HEK293 (cell line): ENCODE results near the gene VASP.

Source experiments
- GLIS2 ChIP-seq: fragments of 450-650 bp; formaldehyde crosslinking; IDR thresholded peaks from 2 replicates; pipeline ENCODE4 v1.5.1; 2016; ENCODE audit warnings: missing biosample characterization, missing genetic modification characterization
- KLF1 ChIP-seq: fragments of 450-650 bp; formaldehyde crosslinking; IDR thresholded peaks from 2 replicates; pipeline ENCODE4 v1.5.1; 2016; ENCODE audit warnings: missing biosample characterization, missing genetic modification characterization
- KLF8 ChIP-seq: fragments of 450-650 bp; formaldehyde crosslinking; IDR thresholded peaks from 2 replicates; pipeline ENCODE4 v1.5.1; 2016; ENCODE audit warnings: missing biosample characterization, missing genetic modification characterization
- OVOL3 ChIP-seq: fragments of 450-650 bp; formaldehyde crosslinking; IDR thresholded peaks from 2 replicates; pipeline ENCODE4 v1.5.1; 2016; ENCODE audit warnings: missing biosample characterization, missing genetic modification characterization
- PRDM10 ChIP-seq: fragments of 450-650 bp; formaldehyde crosslinking; IDR thresholded peaks from 2 replicates; pipeline ENCODE4 v1.5.1; 2016; ENCODE audit warnings: missing biosample characterization, missing genetic modification characterization
- SP3 ChIP-seq: fragments of 450-650 bp; formaldehyde crosslinking; IDR thresholded peaks from 2 replicates; pipeline ENCODE4 v1.5.1; 2016; ENCODE audit warnings: missing biosample characterization, missing genetic modification characterization
- ZBTB1 ChIP-seq: fragments of 450-650 bp; formaldehyde crosslinking; IDR thresholded peaks from 2 replicates; pipeline ENCODE4 v1.5.1; 2016; ENCODE audit warnings: missing biosample characterization, missing genetic modification characterization
- ZBTB48 ChIP-seq: fragments of 450-650 bp; formaldehyde crosslinking; IDR thresholded peaks from 2 replicates; pipeline ENCODE4 v1.5.1; 2016; ENCODE audit warnings: missing biosample characterization, missing genetic modification characterization
- ZEB2 ChIP-seq: fragments of 450-650 bp; formaldehyde crosslinking; IDR thresholded peaks from 2 replicates; pipeline ENCODE4 v1.5.1; 2016; ENCODE audit warnings: missing biosample characterization, missing genetic modification characterization
- ZFP37 ChIP-seq: fragments of 450-650 bp; formaldehyde crosslinking; IDR thresholded peaks from 2 replicates; pipeline ENCODE4 v1.5.1; 2016; ENCODE audit warnings: missing biosample characterization, missing genetic modification characterization
- ZNF184 ChIP-seq: fragments of 450-650 bp; IDR thresholded peaks from 2 replicates; pipeline ENCODE4 v1.5.1; 2018; ENCODE audit warnings: missing biosample characterization, mild to moderate bottlenecking, missing genetic modification characterization
- ZNF335 ChIP-seq: fragments of 450-650 bp; formaldehyde crosslinking; conservative IDR thresholded peaks from 2 replicates; pipeline ENCODE4 v1.5.1; 2016; ENCODE audit warnings: missing biosample characterization, missing genetic modification characterization
- ZNF555 ChIP-seq: fragments of 450-650 bp; formaldehyde crosslinking; conservative IDR thresholded peaks from 2 replicates; pipeline ENCODE4 v1.5.1; 2017; ENCODE audit warnings: missing biosample characterization, mild to moderate bottlenecking, missing genetic modification characterization, inconsistent platforms
- ZNF623 ChIP-seq: fragments of 450-650 bp; formaldehyde crosslinking; IDR thresholded peaks from 2 replicates; pipeline ENCODE4 v1.5.1; 2016; ENCODE audit warnings: missing biosample characterization, missing genetic modification characterization
- ZNF629 ChIP-seq: fragments of 450-650 bp; formaldehyde crosslinking; IDR thresholded peaks from 2 replicates; pipeline ENCODE4 v1.5.1; 2017; ENCODE audit warnings: missing biosample characterization, missing genetic modification characterization
- ZNF776 ChIP-seq: fragments of 450-650 bp; formaldehyde crosslinking; IDR thresholded peaks from 2 replicates; pipeline ENCODE4 v1.5.0; 2017; ENCODE audit warnings: missing biosample characterization, missing genetic modification characterization, borderline replicate concordance
- ZNF792 ChIP-seq: fragments of 450-650 bp; formaldehyde crosslinking; IDR thresholded peaks from 2 replicates; pipeline ENCODE4 v1.5.1; 2016; ENCODE audit warnings: missing biosample characterization, missing genetic modification characterization
- ZXDB ChIP-seq: fragments of 450-650 bp; formaldehyde crosslinking; IDR thresholded peaks from 2 replicates; pipeline ENCODE4 v1.5.1; 2016; ENCODE audit warnings: missing biosample characterization, missing genetic modification characterization
- TF ChIP-seq, protein P1 (sequence below): fragments of 450-650 bp; formaldehyde crosslinking; IDR thresholded peaks from 2 replicates; pipeline ENCODE4 v1.5.1; 2016; ENCODE audit warnings: missing biosample characterization, missing genetic modification characterization, borderline replicate concordance
- TF ChIP-seq, protein P2 (sequence below): fragments of 450-650 bp; formaldehyde crosslinking; optimal IDR thresholded peaks from 2 replicates; pipeline ENCODE3; 2016; ENCODE audit warnings: missing biosample characterization, mild to moderate bottlenecking, missing genetic modification characterization
- TF ChIP-seq, protein P3 (sequence below): fragments of 450-650 bp; formaldehyde crosslinking; IDR thresholded peaks from 2 replicates; pipeline ENCODE4 v1.5.1; 2016; ENCODE audit warnings: missing biosample characterization, missing genetic modification characterization
- TF ChIP-seq, protein P4 (sequence below): fragments of 450-650 bp; formaldehyde crosslinking; conservative IDR thresholded peaks from 2 replicates; pipeline ENCODE4 v1.5.1; 2016; ENCODE audit warnings: low read depth, missing biosample characterization, missing genetic modification characterization
- TF ChIP-seq, protein P5 (sequence below): fragments of 450-650 bp; formaldehyde crosslinking; IDR thresholded peaks from 2 replicates; pipeline ENCODE4 v1.5.1; 2016; ENCODE audit warnings: missing biosample characterization, missing genetic modification characterization

The VASP gene

DNA sequence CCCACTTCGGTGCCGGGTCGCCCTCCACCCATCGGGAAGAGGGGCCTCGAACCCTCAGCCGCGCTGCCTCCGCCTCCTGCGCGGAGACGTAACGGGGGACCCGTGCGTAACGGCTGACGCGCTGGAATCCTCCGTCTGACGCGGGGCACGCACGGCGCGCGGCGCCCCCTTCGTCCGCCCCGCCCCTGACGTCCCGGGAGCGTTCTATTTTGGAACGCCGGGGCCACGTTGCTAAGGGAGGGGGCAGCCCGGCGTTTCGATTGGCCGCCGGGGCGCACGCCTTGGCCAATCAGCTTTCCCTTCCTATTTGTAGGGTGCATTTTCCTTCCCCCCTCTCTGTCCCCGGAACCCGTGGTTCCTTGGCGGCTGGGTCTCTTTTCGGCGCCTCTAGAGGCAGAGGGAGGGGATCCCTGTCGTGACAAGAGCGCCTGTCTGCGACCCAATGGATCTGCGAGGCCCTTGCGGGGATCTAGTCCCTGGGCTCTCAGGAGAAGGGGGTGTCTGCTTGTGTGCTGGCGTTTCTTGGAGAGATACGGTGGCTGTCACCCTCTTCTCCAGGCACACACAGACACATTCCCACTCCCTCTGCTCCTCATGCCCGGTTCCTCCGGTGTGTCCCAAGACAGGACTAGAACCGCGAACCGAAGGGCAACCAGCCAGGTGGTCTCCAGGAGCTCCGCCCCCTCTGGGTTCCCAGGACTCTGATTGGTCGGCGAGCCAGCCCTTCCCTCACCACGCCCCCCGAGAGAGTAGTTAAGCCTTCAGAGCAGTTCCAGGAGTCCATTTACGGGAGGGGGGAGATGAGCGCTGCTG is 37.9 kb upstream of the VASP start (continued):
- TF ChIP-seq, protein P1, sequence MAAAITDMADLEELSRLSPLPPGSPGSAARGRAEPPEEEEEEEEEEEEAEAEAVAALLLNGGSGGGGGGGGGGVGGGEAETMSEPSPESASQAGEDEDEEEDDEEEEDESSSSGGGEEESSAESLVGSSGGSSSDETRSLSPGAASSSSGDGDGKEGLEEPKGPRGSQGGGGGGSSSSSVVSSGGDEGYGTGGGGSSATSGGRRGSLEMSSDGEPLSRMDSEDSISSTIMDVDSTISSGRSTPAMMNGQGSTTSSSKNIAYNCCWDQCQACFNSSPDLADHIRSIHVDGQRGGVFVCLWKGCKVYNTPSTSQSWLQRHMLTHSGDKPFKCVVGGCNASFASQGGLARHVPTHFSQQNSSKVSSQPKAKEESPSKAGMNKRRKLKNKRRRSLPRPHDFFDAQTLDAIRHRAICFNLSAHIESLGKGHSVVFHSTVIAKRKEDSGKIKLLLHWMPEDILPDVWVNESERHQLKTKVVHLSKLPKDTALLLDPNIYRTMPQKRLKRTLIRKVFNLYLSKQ = no peak
- TF ChIP-seq ZBTB48 (peak; percentile 59; the same call in 1 of the 2 replicates), ZFP37 (tag by site-specific recombination) (no peak), ZNF629 (tag by site-specific recombination) (peak; percentile 92), ZNF792 (tag by site-specific recombination) (0 out of 2 replicates have a peak, but pooled peaks have one; percentile 25), ZNF623 (tag by site-specific recombination) (no peak), PRDM10 (tag by site-specific recombination) (peak; percentile 47; the same call in 1 of the 2 replicates), ZEB2 (tag by site-specific recombination) (peak; percentile 66), ZNF555 (tag by site-specific recombination) (no peak), ZXDB (peak; percentile 85), ZNF184 (no peak), GLIS2 (tag by site-specific recombination) (peak; percentile 64; the same call in 1 of the 2 replicates), ZNF776 (tag by site-specific recombination) (no peak), OVOL3 (tag by site-specific recombination) (peak; percentile 81; the same call in 1 of the 2 replicates), KLF1 (tag by site-specific recombination) (peak; percentile 60; the same call in 1 of the 2 replicates), ZBTB1 (peak; percentile 51; the same call in 1 of the 2 replicates), ZNF335 (peak; percentile 73), SP3 (tag by site-specific recombination) (peak; percentile 69; the same call in 1 of the 2 replicates), KLF8 (tag by site-specific recombination) (peak; percentile 54)
- TF ChIP-seq, protein P2, sequence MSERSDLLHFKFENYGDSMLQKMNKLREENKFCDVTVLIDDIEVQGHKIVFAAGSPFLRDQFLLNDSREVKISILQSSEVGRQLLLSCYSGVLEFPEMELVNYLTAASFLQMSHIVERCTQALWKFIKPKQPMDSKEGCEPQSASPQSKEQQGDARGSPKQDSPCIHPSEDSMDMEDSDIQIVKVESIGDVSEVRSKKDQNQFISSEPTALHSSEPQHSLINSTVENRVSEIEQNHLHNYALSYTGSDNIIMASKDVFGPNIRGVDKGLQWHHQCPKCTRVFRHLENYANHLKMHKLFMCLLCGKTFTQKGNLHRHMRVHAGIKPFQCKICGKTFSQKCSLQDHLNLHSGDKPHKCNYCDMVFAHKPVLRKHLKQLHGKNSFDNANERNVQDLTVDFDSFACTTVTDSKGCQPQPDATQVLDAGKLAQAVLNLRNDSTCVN (tag by site-specific recombination) = peak; percentile 90
- TF ChIP-seq, protein P3, sequence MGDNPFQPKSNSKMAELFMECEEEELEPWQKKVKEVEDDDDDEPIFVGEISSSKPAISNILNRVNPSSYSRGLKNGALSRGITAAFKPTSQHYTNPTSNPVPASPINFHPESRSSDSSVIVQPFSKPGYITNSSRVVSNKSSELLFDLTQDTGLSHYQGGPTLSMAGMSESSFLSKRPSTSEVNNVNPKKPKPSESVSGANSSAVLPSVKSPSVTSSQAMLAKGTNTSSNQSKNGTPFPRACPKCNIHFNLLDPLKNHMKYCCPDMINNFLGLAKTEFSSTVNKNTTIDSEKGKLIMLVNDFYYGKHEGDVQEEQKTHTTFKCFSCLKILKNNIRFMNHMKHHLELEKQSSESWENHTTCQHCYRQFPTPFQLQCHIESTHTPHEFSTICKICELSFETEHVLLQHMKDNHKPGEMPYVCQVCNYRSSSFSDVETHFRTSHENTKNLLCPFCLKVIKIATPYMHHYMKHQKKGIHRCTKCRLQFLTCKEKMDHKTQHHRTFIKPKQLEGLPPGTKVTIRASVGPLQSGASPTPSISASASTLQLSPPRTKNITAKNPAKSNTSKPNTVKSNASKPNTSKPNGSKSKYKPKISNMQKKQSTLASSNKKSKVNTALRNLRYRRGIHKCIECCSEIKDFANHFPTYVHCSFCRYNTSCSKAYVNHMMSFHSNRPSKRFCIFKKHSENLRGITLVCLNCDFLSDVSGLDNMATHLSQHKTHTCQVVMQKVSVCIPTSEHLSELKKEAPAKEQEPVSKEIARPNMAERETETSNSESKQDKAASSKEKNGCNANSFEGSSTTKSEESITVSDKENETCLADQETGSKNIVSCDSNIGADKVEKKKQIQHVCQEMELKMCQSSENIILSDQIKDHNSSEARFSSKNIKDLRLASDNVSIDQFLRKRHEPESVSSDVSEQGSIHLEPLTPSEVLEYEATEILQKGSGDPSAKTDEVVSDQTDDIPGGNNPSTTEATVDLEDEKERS (tag by site-specific recombination) = no peak
- TF ChIP-seq, protein P4, sequence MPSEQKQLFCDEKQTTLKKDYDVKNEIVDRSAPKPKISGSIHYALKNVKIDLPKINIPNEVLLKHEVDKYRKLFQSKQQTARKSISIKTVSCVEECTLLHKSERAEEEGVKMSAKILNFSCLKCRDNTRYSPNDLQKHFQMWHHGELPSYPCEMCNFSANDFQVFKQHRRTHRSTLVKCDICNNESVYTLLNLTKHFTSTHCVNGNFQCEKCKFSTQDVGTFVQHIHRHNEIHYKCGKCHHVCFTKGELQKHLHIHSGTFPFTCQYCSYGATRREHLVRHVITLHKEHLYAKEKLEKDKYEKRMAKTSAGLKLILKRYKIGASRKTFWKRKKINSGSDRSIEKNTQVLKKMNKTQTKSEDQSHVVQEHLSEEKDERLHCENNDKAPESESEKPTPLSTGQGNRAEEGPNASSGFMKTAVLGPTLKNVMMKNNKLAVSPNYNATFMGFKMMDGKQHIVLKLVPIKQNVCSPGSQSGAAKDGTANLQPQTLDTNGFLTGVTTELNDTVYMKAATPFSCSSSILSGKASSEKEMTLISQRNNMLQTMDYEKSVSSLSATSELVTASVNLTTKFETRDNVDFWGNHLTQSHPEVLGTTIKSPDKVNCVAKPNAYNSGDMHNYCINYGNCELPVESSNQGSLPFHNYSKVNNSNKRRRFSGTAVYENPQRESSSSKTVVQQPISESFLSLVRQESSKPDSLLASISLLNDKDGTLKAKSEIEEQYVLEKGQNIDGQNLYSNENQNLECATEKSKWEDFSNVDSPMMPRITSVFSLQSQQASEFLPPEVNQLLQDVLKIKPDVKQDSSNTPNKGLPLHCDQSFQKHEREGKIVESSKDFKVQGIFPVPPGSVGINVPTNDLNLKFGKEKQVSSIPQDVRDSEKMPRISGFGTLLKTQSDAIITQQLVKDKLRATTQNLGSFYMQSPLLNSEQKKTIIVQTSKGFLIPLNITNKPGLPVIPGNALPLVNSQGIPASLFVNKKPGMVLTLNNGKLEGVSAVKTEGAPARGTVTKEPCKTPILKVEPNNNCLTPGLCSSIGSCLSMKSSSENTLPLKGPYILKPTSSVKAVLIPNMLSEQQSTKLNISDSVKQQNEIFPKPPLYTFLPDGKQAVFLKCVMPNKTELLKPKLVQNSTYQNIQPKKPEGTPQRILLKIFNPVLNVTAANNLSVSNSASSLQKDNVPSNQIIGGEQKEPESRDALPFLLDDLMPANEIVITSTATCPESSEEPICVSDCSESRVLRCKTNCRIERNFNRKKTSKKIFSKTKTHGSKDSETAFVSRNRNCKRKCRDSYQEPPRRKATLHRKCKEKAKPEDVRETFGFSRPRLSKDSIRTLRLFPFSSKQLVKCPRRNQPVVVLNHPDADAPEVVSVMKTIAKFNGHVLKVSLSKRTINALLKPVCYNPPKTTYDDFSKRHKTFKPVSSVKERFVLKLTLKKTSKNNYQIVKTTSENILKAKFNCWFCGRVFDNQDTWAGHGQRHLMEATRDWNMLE (tag by site-specific recombination) = no peak
- TF ChIP-seq, protein P5, sequence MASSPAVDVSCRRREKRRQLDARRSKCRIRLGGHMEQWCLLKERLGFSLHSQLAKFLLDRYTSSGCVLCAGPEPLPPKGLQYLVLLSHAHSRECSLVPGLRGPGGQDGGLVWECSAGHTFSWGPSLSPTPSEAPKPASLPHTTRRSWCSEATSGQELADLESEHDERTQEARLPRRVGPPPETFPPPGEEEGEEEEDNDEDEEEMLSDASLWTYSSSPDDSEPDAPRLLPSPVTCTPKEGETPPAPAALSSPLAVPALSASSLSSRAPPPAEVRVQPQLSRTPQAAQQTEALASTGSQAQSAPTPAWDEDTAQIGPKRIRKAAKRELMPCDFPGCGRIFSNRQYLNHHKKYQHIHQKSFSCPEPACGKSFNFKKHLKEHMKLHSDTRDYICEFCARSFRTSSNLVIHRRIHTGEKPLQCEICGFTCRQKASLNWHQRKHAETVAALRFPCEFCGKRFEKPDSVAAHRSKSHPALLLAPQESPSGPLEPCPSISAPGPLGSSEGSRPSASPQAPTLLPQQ = peak; percentile 34
